ENCODE data around the gene SUSD4.

DNA sequence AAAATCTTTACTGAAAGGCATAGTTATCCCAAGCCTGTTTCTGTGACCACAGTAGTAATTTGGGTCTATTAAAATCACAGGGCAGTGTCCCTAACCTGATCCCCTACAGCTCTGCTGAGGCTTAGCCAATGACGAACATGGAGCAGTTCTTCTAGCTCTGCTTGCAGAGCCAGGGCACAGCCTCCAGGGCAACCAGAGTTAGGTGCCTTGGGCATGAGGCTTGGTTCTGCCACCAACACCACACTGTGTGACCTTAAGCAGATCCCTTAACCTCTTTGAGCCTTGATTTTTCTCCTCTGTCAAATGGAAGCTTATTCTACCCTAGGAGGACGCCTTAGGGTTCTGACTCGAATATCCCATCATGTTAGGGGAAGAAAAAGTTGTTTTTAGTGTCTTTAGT is 134.2 kb downstream of the SUSD4 start:
- TF ChIP-seq GATA2 (IDR thresholded peaks at IDR 0.05; ENCODE audit: low read depth, low read length) (no peak), GATA3 (IDR thresholded peaks at IDR 0.05; ENCODE audit: low read depth, low read length) (no peak)
